Measurements from ENCODE around the gene DBX2.
"Not testable (repeated sequence)": the region's sequence is repeated elsewhere in the genome, so short reads cannot be mapped to it uniquely, and the experiment has no call there.

Gene DBX2

GRCh38 chr12:45008211-45008610, 42.7 kb downstream of the DBX2 start:
- no peak for DNase-seq

GRCh38 chr12:44999355-44999754, 51.5 kb downstream of the DBX2 start:
- DNase-seq, result no peak

- DNase-seq, result no peak
These were observed 57.7 kb downstream of the DBX2 start for GRCh38 chr12:44993161-44993560.

- DNase-seq, result not testable (repeated sequence)
These were observed 66.0 kb downstream of the DBX2 start for GRCh38 chr12:44984863-44985262.

GRCh38 chr12:44979918-44980317, 71.0 kb downstream of the DBX2 start:
- no peak for DNase-seq

GRCh38 chr12:44976246-44976645, 74.7 kb downstream of the DBX2 start:
- DNase-seq, result no peak

- no peak for DNase-seq
These were observed 78.0 kb downstream of the DBX2 start for GRCh38 chr12:44972746-44973421.

GRCh38 chr12:44968965-44969364, 81.9 kb downstream of the DBX2 start:
- no peak for DNase-seq

All from CD4-positive, alpha-beta T cell treated with Interferon alpha-2 for 1 hour (primary cell).